Anterior cingulate cortex (tissue), 58 donors: Measurements from ENCODE around the gene HORMAD2.
"Not testable (repeated sequence)": the region's sequence is repeated elsewhere in the genome, so short reads cannot be mapped to it uniquely, and the experiment has no call there.

Experiments
- DNase-seq, 58 donors: peaks; one replicate each; lab custom pipeline; 2025; lab: John Stamatoyannopoulos, UW

The HORMAD2 gene

GRCh38 chr22:30054764-30055069 is 25.5 kb upstream of the HORMAD2 start:
- no peak for DNase-seq

- no peak for DNase-seq
These were observed 24.2 kb upstream of the HORMAD2 start for GRCh38 chr22:30056015-30056414.

- no peak for DNase-seq
These were observed 22.9 kb upstream of the HORMAD2 start for GRCh38 chr22:30057375-30057774.

GRCh38 chr22:30059346-30060020 is 20.8 kb upstream of the HORMAD2 start:
- not testable (repeated sequence) for DNase-seq

- DNase-seq: not testable (repeated sequence)
These were observed 19.2 kb upstream of the HORMAD2 start for GRCh38 chr22:30061094-30061493.

- DNase-seq: no peak
These were observed 18.0 kb upstream of the HORMAD2 start for GRCh38 chr22:30062259-30062658.

GRCh38 chr22:30062950-30063349 is 17.3 kb upstream of the HORMAD2 start:
- no peak for DNase-seq

- DNase-seq: no peak
These were observed 16.1 kb upstream of the HORMAD2 start for GRCh38 chr22:30064172-30064571.

GRCh38 chr22:30073743-30074142 is 6.5 kb upstream of the HORMAD2 start:
- DNase-seq: no peak

- no peak for DNase-seq
These were observed 6.1 kb upstream of the HORMAD2 start for GRCh38 chr22:30074147-30074546.

- no peak for DNase-seq
These were observed 5.3 kb upstream of the HORMAD2 start for GRCh38 chr22:30074994-30075393.

GRCh38 chr22:30077279-30077880 is 2.9 kb upstream of the HORMAD2 start:
- no peak for DNase-seq

GRCh38 chr22:30078320-30079311 is 1.6 kb upstream of the HORMAD2 start:
- DNase-seq: peak in 24 of 58 donors; percentile 0 to 42 (median 10)

GRCh38 chr22:30080805-30081204 is 541 bp downstream of the HORMAD2 start:
- no peak for DNase-seq

GRCh38 chr22:30086496-30086895 is 6.2 kb downstream of the HORMAD2 start:
- DNase-seq: no peak

- DNase-seq: not testable (repeated sequence)
These were observed 6.8 kb downstream of the HORMAD2 start for GRCh38 chr22:30087037-30087436.

- no peak for DNase-seq
These were observed 7.3 kb downstream of the HORMAD2 start for GRCh38 chr22:30087611-30088010.

GRCh38 chr22:30088468-30088867 is 8.2 kb downstream of the HORMAD2 start:
- no peak for DNase-seq

- DNase-seq: no peak
These were observed 9.4 kb downstream of the HORMAD2 start for GRCh38 chr22:30089655-30089974.

GRCh38 chr22:30092686-30093085 is 12.4 kb downstream of the HORMAD2 start:
- DNase-seq: no peak

- DNase-seq: no peak
These were observed 14.5 kb downstream of the HORMAD2 start for GRCh38 chr22:30094804-30095203.

GRCh38 chr22:30097861-30098260 is 17.6 kb downstream of the HORMAD2 start:
- no peak for DNase-seq
